HCT116 (cell line): ENCODE results near the gene FLVCR2. TPM values are rescaled to one million over a fixed set of nuclear protein-coding genes. Genes with fewer than 3 reads are reported as not detected.

ENCODE experiments used
- ATAC-seq: fragments of 200-7000 bp; cut with Tn5 transposase; 2 replicates; pipeline ENCODE4 v1.9.1; 2020; ENCODE audit warnings: mild to moderate bottlenecking, moderate library complexity
- BruUV-seq: library from RNA; stranded (reverse); fragments of 400-500 nt; replicated peaks from 2 replicates; lab custom pipeline; 2021; lab: Mats Ljungman, UMichigan
- CTCF ChIA-PET: fragments of 300-600 bp; sonication (Branson Sonifier 250); formaldehyde crosslinking; loops from one replicate; lab custom pipeline; 2021; ENCODE audit warnings: antibody characterized with exemption; lab: Charles Lee
- POLR2A ChIA-PET: fragments of 300-600, 350-600 bp; sonication (Branson Sonifier 250); formaldehyde crosslinking; loops from one replicate; lab custom pipeline; 2021; ENCODE audit warnings: antibody characterized with exemption; lab: Charles Lee
- RAD21 ChIA-PET, 2 experiments: fragments of 300-600 bp; sonication (Branson Sonifier 250); formaldehyde crosslinking; loops; one replicate each; lab custom pipeline; 2023; ENCODE audit warnings: low total read pairs in 2 of 2; ENCODE audit not compliant: uncharacterized antibody in 2 of 2, unreplicated experiment in 2 of 2, low non-redundant PET in 1 of 2; lab: Charles Lee
- DNase-seq: peaks from one replicate; pipeline ENCODE4 v3.0.0-alpha.2; 2010; ENCODE audit warnings: low read depth, low spot score
- H2AFZ ChIP-seq: fragments of 200-600 bp; shearing (Covaris generic), sonication (generic); 2 replicates; pipeline ENCODE4 v1.6.1; 2017; ENCODE audit warnings: low read depth, mixed run types, mixed read lengths, antibody characterized with exemption, low read length; ENCODE audit not compliant: poor library complexity, severe bottlenecking
- H3K27ac ChIP-seq: 2 replicates; pipeline ENCODE4 v1.5.1; 2012; ENCODE audit warnings: low read depth, low read length
- H3K27me3 ChIP-seq: fragments of 200-600 bp; sonication (generic); 2 replicates; pipeline ENCODE4 v1.6.1; 2016; ENCODE audit warnings: mixed run types, low read length, mixed read lengths; ENCODE audit not compliant: insufficient read depth
- H3K36me3 ChIP-seq, 2 experiments: fragments of 200-500 bp in 1 of 2; fragments of 200-600 bp in 1 of 2; sonication (Bioruptor generic) in 1 of 2; sonication (generic) in 1 of 2; 2 replicates each; pipeline versions ENCODE4 v1.5.1 to v1.6.1; 2014 to 2016; ENCODE audit warnings: low read length in 2 of 2, inconsistent platforms in 1 of 2, mixed read lengths in 1 of 2, mixed run types in 1 of 2; ENCODE audit not compliant: insufficient read depth in 2 of 2, control insufficient read depth in 1 of 2
- H3K4me1 ChIP-seq, 2 experiments: fragments of 200-600 bp in 1 of 2; sonication (generic) in 1 of 2; 2 replicates each; pipeline versions ENCODE4 v1.5.1 to v1.6.1; 2012 to 2017; ENCODE audit warnings: low read length in 2 of 2, inconsistent platforms in 1 of 2, mild to moderate bottlenecking in 1 of 2, mixed read lengths in 1 of 2, mixed run types in 1 of 2, moderate library complexity in 1 of 2; ENCODE audit not compliant: insufficient read depth in 2 of 2, control insufficient read depth in 1 of 2
- H3K4me2 ChIP-seq: fragments of 200-600 bp; sonication (generic); 2 replicates; pipeline ENCODE4 v1.6.1; 2017; ENCODE audit warnings: mixed run types, low read length, mixed read lengths
- H3K4me3 ChIP-seq, 2 experiments: fragments of 200-600 bp in 1 of 2; sonication (generic) in 1 of 2; replicated peaks in 1 of 2; 2 replicates each; pipeline ENCODE4 v1.5.1; 2011 to 2016; ENCODE audit warnings: low read length in 2 of 2, control low read depth in 1 of 2, low read depth in 1 of 2, mild to moderate bottlenecking in 1 of 2, mixed read lengths in 1 of 2, mixed run types in 1 of 2
- H3K79me2 ChIP-seq: fragments of 200-600 bp; sonication (generic); 2 replicates; pipeline ENCODE4 v1.6.1; 2017; ENCODE audit warnings: mild to moderate bottlenecking, mixed run types, low read length, moderate library complexity, mixed read lengths; ENCODE audit not compliant: insufficient read depth
- H3K9ac ChIP-seq: fragments of 200-600 bp; sonication (generic); 2 replicates; pipeline ENCODE4 v1.6.1; 2016; ENCODE audit warnings: low read length, mixed read lengths
- H3K9me2 ChIP-seq: fragments of 200-600 bp; sonication (generic), shearing (Covaris generic); 2 replicates; pipeline ENCODE4 v1.6.1; 2017; ENCODE audit warnings: mixed run types, mild to moderate bottlenecking, moderate library complexity; ENCODE audit not compliant: insufficient read depth
- H3K9me3 ChIP-seq, 2 experiments: fragments of 200-500 bp in 1 of 2; fragments of 200-600 bp in 1 of 2; sonication (Bioruptor generic) in 1 of 2; sonication (generic) in 1 of 2; 2 replicates each; pipeline ENCODE4 v1.6.1; 2014 to 2017; ENCODE audit warnings: low read length in 2 of 2, mixed read lengths in 2 of 2, inconsistent platforms in 1 of 2, low read depth in 1 of 2, mild to moderate bottlenecking in 1 of 2, mixed run types in 1 of 2, moderate library complexity in 1 of 2; ENCODE audit not compliant: control insufficient read depth in 1 of 2, insufficient read depth in 1 of 2
- H4K20me1 ChIP-seq: fragments of 200-600 bp; sonication (generic), shearing (Covaris generic); 2 replicates; pipeline ENCODE4 v1.6.1; 2017; ENCODE audit warnings: mixed run types, mild to moderate bottlenecking, moderate library complexity; ENCODE audit not compliant: insufficient read depth
- ATF3 ChIP-seq: IDR thresholded peaks from 2 replicates; pipeline ENCODE4 v1.6.1; 2012
- CBX3 ChIP-seq: IDR thresholded peaks from 2 replicates; pipeline ENCODE4 v1.6.1; 2012; ENCODE audit warnings: low read depth
- ELF1 ChIP-seq: IDR thresholded peaks from 2 replicates; pipeline ENCODE4 v1.6.1; 2012; ENCODE audit warnings: low read depth, borderline replicate concordance
- JUND ChIP-seq: IDR thresholded peaks from 2 replicates; pipeline ENCODE4 v1.6.1; 2012
- TCF7L2 ChIP-seq: IDR thresholded peaks from 2 replicates; pipeline ENCODE4 v1.7.0; 2011; ENCODE audit warnings: borderline replicate concordance, inconsistent platforms; ENCODE audit not compliant: insufficient read depth, insufficient read length; ENCODE audit errors: extremely low read depth
- ZFX ChIP-seq: fragments of 450-650 bp; IDR thresholded peaks from 2 replicates; pipeline ENCODE4 v1.6.1; 2017
- ZNF274 ChIP-seq: fragments of 200-500 bp; sonication (Bioruptor generic); IDR thresholded peaks from 2 replicates; pipeline ENCODE4 v1.6.1; 2014; ENCODE audit warnings: mild to moderate bottlenecking, low read depth, low read length, inconsistent platforms
- intact Hi-C: fragments of 100-400 bp; cut with micrococcal nuclease; formaldehyde crosslinking; loops from 2 replicates; pipeline ENCODE4 v1.10.0; 2022
- total RNA-seq: library from RNA; stranded (reverse); gene quantifications from one replicate; pipeline ENCODE4 v1.2.1, GENCODE V29; 2021; ENCODE audit not compliant: unreplicated experiment

The FLVCR2 gene
- total RNA-seq, 1 experiment from 2014 or later: 0.84 TPM

GRCh38 chr14:75626863-75627262, 48.4 kb downstream of the FLVCR2 start:
- DNase-seq: no peak
- H2AFZ ChIP-seq: no peak overlapping the region
- no peak for TF ChIP-seq JUND
- ChIA-PET POLR2A (no interaction called here), CTCF (no interaction called here), RAD21 (no interaction called here)
- ATAC-seq: no peak
- H3K27me3 ChIP-seq: no peaks in the 10 kb centered on the region
- H3K79me2 ChIP-seq: no peaks in the 10 kb centered on the region
- intact Hi-C loops: no loop called here
- no peaks in the 10 kb centered on the region for H3K4me1 ChIP-seq
- BruUV-seq: no TSS peak
- H3K36me3 ChIP-seq: no peaks in the 10 kb centered on the region
- no peaks in the 10 kb centered on the region for H3K9me3 ChIP-seq
- H4K20me1 ChIP-seq: no peaks in the 10 kb centered on the region
- H3K9me2 ChIP-seq: no peaks in the 10 kb centered on the region
- no peak overlapping the region for H3K4me2 ChIP-seq
- H3K27ac ChIP-seq: no peak overlapping the region
- no peak overlapping the region for H3K9ac ChIP-seq
- no peak overlapping the region for H3K4me3 ChIP-seq

GRCh38 chr14:75627406-75627805, 49.0 kb downstream of the FLVCR2 start:
- no peak overlapping the region for H2AFZ ChIP-seq
- no peaks in the 10 kb centered on the region for H3K9me3 ChIP-seq
- no peaks in the 10 kb centered on the region for H3K27me3 ChIP-seq
- POLR2A ChIA-PET: no interaction called here
- H3K9me2 ChIP-seq: no peaks in the 10 kb centered on the region
- RAD21 ChIA-PET: no interaction called here
- no peak for TF ChIP-seq CBX3
- TF ChIP-seq ZNF274: no peak
- TF ChIP-seq ATF3: no peak
- TF ChIP-seq JUND: no peak
- TF ChIP-seq TCF7L2: no peak
- TF ChIP-seq ELF1: no peak
- no peak for TF ChIP-seq ZFX
- H3K4me1 ChIP-seq: no peaks in the 10 kb centered on the region
- no peaks in the 10 kb centered on the region for H3K36me3 ChIP-seq
- no peak overlapping the region for H3K4me3 ChIP-seq
- H3K79me2 ChIP-seq: no peaks in the 10 kb centered on the region
- BruUV-seq: no TSS peak
- no peak overlapping the region for H3K4me2 ChIP-seq
- ATAC-seq: no peak
- no peak overlapping the region for H3K27ac ChIP-seq
- no peaks in the 10 kb centered on the region for H4K20me1 ChIP-seq
- intact Hi-C loops: no loop called here
- H3K9ac ChIP-seq: no peak overlapping the region
- CTCF ChIA-PET: no interaction called here
- no peak for DNase-seq
